HG02884 (cell line): Measurements from ENCODE around the gene CDH13.

Experiments
- ATAC-seq: cut with Tn5 transposase; IDR thresholded peaks from one replicate; pipeline ENCODE4 v1.9.1; 2021; ENCODE audit warnings: mild to moderate bottlenecking, moderate library complexity; ENCODE audit not compliant: unreplicated experiment

Gene CDH13

GRCh38 chr16:83095941-83096692, 469.3 kb downstream of the CDH13 start:
- ATAC-seq, result no peak

DNA sequence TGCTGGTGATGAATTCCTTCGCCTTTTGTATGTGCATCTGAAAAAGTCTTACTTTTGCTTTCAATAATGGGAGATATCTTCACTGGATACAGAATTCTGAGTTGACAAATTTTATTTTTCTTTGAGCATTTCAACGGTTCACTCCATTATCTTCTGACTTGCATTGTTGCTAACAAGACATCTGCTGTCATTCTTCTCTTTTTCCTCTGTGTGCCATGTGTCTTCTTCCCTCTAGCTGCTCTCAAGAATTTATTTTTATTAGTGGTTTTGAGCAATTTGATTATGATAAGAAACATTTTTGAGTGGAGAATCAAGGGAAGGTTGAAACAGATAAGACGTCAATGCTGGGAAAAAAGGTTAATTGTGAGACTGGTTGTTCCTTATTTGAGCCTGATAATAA, 471.8 kb downstream of the CDH13 start:
- no peak for ATAC-seq

DNA sequence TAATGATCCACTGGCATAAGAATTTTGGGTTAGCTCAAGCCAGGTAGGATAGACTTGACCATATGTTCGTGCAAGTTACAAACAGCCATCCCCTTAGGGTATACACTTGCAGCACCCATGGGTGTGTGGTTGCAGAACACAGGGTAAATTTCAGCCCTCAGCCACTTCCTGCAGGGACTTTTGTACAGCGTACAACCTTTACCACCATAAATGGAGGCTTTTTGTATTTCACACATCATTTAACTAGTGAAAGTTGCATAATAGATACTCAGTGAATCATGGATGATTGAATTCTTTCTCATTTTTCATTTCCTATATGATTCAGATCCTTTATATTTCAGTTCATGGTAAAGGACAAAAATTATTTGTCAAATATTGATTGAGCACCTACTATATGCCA, 473.9 kb downstream of the CDH13 start:
- no peak for ATAC-seq

- no peak for ATAC-seq
Observed at GRCh38 chr16:83102336-83102735, 475.6 kb downstream of the CDH13 start.

- no peak for ATAC-seq
Observed at GRCh38 chr16:83105279-83106077, 478.7 kb downstream of the CDH13 start.

DNA sequence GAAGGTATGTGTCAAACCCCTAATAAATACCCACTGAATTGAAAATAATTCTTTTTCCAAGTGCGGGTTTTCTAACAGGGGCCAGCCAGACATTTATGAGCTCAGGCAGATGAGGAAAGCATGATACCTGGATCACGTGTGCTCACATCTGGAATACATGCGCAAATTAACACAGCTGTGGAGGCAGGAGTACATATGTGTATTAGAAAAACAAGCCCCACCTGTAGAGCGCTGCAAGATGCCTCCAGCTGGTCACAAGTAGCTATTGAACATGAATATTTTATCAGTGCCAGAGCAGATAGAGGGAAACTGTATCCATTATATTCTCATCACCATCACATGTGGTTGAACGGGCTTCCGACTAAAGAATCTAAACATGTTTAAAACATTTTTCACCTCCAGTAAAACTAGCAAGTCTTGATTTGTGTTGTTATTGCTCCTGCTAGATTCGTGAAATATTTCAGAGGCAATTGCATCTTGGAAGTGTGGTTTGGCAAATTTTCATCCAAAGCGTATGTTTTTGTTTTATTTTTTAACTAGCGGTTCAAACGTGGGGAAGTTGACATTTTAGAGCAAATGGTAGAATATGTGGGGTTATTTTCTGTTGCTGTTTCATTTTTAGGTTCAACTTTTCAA, 482.8 kb downstream of the CDH13 start:
- no peak for ATAC-seq

DNA sequence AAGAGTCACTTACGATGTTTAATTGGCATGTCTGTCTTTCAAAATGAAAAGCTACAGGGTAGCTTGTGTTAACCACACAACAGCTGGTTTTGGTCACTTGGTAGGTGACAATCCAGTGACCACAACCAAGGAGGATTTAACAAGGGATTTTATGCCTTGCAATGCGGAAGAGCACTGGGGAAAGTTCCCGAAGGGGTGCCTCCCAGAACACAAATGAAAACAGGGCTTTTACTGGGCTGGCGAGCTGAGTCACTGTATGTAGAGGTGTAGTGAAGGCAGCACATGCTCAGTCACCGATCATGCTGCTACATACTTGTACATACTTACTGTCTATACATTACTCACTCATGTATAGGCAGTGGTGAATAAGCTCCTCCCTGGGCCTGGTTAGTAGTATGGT, 483.5 kb downstream of the CDH13 start:
- no peak for ATAC-seq

GRCh38 chr16:83113317-83113716, 486.5 kb downstream of the CDH13 start:
- ATAC-seq, result no peak

GRCh38 chr16:83113811-83114210, 487.0 kb downstream of the CDH13 start:
- no peak for ATAC-seq

DNA sequence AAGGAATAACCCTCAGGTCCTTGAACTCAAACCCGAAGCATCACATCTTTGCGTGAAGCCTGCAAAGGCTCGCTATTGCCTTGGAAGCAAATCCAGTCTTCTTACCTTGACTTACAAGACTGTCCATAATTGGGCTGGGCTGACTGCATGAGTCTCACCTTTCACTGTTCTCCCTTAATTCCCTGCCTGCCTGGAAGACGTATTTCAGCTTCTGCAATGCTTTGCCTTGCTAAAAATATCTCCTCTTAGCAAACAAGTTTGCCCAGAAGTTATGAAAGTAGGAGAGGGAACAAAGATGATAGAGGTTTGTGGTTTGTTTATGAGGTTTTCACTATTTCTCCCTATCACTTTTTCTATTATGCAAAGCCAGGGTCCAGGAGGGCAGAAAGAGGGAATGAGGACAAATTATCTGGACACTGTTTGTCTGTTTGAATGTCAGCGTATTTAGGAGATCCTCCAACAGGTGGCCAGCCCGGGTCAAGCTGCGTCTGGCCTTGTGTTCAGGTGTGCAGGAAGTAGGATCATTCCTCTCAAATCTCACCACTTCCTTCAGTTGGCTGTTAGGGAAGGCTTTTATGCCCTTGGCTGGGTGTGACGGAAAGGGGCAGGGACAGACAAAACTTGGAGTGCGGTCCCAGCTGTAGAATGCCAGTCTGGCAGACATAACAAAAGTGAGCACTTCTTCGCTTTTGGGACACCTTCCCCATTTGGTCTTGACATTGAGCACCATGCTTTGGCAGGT, 488.9 kb downstream of the CDH13 start:
- no peak for ATAC-seq

DNA sequence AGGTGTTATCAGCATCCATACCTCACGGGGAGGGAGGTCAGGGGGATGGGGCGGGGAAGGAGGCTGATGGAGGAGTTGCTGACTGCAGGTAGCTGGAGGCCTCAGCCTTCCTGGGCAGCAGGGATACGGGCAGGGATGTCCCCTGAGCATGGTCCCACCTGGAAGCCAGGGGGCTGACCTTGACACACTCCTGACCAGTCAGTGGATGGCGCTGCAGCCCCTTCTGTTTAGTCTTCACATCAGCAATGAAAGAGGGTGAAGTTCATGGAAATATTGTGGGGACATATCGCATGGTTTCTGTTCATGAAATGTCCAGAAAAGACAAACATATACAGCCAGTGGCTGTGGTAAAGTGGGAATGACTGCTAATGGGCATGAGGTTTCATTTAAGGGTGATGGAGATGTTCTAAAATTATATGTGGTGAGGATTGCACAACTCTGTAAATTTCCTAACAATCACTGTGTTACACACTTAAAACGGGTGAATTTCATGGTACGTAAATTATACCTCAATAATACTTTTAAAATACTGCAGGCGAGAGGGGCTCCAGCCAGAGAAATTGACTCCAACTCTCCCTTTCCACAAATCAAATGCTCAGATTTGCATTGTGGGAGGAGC, 489.6 kb downstream of the CDH13 start:
- no peak for ATAC-seq

DNA sequence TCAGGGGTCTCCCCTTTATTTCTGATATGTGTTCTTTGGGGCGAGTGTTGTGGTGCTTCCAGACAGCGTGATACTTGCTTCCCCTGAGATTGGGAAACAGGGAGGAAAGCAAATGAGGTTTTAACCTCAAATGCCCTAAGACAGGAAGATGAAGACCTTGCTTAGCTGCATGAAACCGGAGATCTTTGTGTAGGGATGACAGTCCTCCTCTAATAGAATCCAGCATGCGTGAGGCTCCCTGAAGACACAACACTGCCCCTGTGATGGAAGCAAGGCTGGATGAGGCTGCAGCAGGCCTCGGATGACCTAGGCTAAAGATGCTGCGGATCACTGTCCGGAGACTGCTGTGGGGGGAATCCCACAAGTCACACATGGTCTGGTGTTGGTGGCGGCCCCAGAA, 491.0 kb downstream of the CDH13 start:
- no peak for ATAC-seq

GRCh38 chr16:83118365-83118764, 491.6 kb downstream of the CDH13 start:
- no peak for ATAC-seq

GRCh38 chr16:83125999-83126568, 499.3 kb downstream of the CDH13 start:
- no peak for ATAC-seq

DNA sequence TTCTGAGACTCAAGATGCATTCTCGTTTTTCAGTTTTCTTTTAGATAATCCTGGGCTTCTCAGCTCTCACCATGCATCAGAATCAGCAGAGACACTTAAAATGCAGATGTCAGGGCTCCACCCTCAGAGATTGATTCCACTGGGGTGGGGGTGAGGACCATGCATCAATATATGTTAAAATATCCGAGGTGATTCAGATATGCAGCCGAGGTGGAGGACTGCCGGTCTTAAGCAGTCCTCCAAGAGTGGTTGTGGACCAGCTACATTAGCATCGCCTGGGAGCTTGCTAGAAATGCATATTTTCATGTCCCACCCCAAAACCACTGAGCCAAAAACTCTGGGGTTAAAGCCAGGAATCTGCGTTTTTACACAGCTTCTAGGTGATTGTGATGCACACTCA, 501.3 kb downstream of the CDH13 start:
- ATAC-seq, result no peak

DNA sequence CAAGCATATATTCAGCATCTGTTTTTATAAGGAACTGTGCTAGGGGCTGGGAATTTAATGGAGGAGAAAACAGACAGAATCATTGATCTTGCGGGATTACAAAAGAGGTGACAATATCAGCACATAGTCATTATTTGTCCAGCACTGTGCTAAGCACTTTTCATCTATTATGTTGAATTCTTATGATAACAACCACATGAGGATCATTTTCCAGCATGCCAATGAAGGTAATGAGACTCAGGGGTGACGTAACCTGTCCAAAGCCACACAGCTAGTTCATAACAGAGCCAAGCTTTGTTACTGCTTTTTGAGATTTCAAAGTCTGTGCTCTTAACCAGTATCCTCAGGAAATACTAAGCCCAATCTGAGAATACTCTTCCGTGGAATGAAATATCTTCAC, 503.3 kb downstream of the CDH13 start:
- ATAC-seq, result no peak

- ATAC-seq, result no peak
Observed at GRCh38 chr16:83134638-83135037, 507.9 kb downstream of the CDH13 start.

- no peak for ATAC-seq
Observed at GRCh38 chr16:83136419-83136818, 509.6 kb downstream of the CDH13 start.

DNA sequence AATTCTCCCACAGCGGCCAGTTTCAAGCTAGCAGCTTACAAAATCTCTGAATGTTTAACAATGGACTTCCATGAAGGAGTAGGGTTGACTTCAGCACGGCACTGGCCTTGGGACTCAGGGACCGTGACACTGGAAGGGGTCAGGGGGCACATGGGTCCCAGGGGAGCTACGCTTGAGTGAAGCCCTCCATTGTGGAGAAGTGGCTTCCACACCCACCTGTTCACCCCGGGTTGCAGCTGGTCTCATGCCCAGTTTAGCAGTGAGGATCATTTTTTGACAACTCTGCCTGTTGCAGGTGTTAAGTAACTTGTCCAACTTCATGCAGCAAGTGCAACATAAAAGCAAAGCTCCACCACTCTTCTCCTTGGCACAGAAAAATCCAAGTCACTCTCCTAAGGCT, 510.2 kb downstream of the CDH13 start:
- no peak for ATAC-seq

DNA sequence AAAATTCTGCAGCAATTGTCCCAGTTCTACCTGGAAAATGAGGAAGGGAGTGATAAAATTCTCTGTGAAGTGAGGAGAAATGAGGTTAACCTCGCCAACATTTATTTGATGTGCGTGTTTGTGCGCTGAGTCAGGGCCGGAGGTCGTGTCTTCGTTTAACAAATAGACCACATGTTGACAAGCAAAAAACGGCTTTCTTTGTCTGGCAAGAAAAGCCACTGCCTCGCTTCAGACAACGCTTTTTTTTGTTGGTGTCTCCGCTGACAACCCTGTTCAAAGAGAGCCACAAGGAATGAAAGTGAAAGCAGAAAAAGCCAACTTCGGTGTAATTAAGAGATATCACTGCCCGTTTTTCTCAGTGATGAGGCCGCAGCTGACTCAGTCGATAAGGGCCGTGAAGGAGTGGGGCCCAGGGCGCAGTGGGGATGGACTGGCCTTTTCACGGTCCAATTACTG, 510.6 kb downstream of the CDH13 start:
- ATAC-seq, result no peak
